Stimulated activated CD4-positive, alpha-beta T cell treated with anti-CD3 and anti-CD28 coated beads, Interleukin-1b, Interleukin-23, amount 100 ng/mL, for 1 hour (primary cell): ENCODE measurements around the gene FAM241B.
A peak's percentile ranks its signal among the peaks of the same experiment; 100 is the strongest.

ENCODE experiments used
- DNase-seq, 2 donors: peaks; one replicate each; pipeline ENCODE4 v3.0.0-alpha.2; 2020; ENCODE audit warnings: low read depth in 2 of 2

FAM241B gene, protein sequence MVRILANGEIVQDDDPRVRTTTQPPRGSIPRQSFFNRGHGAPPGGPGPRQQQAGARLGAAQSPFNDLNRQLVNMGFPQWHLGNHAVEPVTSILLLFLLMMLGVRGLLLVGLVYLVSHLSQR

DNA sequence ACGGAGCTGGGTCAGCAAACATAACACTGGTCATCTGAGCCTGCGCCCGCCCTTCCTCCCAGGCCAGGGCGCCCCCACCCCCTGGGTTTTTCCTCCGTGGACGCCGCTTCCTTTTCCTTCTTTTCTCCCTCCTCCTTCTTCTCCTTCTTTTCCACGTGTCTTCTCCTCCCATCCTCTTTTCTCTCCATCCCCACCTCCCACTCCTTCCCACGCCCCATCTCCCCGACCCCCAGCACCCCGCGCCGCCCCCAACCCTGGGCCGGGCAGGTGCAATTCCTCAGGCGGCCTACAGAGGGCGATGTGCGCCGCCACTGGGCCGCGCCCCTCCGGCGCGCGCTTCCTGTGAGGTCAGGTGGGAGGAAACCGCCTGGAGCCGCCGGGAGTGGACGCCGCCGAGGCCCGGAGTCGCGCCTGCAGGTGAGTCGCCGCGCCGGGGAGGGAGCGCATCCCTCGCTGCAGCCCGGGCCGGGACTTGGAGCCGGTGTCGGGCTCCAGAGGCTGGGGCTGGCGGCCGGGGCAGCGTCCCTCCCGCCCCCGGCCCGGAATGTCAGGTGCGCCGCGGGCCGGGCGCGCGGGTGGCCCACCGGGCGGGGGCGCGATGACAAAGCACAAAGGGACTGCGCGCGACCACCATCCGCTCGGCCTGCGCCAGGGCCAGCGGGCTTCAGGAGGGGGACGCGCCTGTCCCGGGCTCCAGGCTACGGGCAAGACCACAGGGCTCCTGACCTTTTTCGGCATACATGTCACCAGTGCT is at the start of gene FAM241B:
FAM241B (plus strand) TSS at position 351 of the 754 bp plus-strand sequence. CDS start 1,497 bp downstream, outside the sequence.
- DNase-seq, result peak; percentile 48 to 54

DNA sequence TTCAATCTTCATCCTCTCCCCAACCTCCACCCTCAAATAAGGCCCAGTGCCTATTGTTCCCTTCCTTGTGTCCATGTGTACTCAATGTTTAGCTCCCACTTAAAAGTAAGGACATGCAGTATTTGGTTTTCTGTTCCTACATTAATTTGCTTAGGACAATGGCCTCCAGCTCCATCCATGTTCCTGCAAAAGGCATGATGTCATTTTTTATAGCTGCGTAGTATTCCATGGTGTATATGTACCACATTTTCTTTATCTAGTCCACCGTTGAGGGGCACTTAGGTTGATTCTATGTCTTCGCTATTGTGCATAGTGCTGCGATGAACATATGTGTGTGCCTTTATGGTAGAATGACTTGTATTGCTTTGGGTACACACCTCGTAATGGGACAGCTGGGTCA is 49.6 kb upstream of the FAM241B start:
- DNase-seq, result no peak

DNA sequence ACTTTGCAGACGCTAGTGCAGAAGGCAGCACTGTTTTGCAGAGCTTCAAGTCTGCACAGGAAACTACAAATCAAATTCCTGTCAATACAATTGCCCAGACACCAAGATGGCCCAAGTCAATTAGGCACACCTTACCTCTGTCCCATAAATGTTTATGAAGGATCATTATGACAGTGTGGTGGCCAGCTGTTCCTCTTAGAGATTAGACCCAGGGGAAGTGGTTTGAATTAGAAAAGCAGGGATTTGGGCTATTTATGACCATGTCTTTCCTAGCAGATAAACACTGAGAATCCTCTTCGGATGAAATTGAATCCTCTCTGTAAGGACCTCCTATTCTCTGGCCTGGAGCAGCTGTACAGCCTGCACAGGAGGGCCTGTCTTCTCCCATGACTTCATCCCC is 46.9 kb upstream of the FAM241B start:
- no peak for DNase-seq

DNA sequence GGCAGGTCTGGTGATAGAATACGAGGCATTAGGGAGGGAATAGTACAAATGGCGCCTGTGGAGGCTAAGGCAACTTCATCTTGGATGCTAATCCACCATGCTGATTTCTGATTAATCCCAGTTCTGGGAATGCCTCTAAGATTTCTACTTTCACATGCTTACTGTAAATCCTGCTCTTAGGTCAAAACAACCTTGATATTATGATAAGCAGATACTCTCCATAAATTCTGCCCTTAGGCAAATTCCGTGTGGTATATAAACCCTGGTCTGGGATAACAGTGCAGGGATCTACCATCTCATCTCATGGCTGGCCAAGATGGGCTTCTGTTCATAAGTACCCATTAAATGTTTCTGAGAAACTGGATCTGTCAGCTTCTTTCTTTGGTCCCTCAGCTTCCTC is 45.4 kb upstream of the FAM241B start:
- no peak for DNase-seq

DNA sequence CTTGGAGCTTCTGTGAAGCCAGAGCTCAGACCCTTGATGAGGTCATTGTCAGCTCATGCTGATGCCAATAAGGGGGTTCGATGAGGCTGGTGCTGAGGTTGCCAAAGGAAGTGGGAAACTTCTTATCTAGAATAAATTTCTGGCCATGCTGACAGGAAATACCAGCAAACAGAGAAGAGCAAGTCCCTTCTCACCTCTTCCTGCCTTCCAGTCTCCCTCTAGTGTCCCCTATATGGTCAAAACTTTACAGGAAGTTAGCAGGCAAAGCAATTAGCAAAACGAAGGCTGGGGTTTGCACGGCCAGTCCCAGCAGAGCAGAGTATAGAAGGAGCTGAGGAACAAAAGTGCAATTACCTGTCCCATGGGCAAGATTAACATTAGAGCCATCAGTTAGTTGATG is 41.7 kb upstream of the FAM241B start:
- no peak for DNase-seq

DNA sequence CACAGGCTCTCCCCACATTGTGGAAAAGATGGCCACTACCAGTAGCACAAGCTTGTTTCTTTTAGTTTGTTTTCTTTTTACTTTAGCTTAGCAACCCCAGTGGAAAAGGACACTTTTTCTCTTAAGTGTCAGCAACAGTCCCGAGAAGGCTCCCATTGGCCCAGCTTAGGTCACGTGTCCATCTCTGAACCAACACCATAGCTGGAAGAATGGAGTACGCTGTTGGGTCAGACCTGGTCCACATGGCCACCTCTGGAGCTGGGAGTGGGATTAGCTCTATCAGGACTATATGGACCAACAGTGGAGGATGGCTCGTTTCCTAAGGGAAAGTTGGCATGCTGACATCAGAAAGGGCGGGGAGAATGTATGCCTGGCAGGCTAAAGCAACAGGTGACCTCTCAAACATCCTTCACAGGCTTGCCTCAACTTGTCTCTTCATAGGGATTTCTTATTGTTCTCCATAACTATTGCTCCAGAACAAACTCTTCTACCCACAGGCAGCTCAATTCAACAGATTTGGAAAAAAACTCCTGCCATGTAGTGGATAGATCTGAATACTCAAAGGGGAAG is 29.2 kb upstream of the FAM241B start:
- no peak for DNase-seq

DNA sequence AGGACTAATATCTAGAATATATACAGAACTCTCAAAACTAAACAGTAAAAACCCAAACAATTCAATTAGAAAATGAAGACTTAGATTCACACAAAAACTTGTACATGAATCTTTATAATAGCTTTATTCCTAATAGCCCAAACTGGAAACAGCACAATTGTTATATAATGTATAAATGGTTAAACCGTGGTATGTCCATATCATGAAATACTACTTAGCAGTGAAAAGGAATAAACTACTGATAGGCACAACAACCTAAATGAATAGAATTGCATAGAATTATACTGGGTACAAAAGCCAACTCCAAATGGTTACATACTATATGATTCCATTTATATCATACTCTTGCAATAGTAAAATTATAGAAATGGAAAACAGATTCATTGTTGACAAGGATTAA is 21.0 kb upstream of the FAM241B start:
- no peak for DNase-seq

DNA sequence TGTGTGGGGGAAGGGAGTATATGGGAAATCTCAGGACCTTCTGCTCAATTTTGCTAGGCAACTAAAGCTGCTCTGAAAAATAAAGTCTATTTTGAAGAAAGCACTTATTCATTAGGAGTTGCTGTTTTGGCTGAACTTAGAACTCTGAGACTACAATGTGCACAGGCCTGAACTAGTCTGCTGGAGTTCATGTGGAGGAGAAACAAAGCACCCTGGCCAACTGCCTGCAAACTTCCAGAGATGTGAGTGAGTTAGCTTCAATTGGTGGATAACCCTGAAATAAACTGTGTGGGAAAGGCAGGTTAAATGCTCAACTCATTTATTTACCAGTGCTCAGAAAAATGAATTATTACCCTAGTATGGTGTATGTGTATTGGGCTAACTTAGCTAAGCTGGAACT is 17.3 kb upstream of the FAM241B start:
- no peak for DNase-seq

DNA sequence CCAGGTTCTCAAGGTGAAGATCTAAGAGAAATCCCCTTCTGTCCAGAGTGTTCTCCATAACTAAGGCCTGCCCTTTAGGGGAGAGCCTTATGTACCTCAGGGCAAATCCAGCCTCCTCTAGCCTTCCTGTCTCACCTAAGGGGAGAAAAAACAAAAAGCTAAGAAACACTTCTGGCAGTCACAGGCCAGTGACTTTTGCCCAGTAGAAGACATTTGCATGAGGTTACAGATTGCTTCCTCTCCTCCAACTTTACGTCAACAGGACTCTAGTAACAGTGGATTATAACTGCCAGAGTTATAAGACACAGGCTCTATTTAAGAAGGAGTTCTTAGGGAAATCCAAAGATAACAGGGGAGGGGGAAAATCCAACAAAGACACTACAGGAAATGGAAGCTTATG is 15.9 kb upstream of the FAM241B start:
- DNase-seq, result no peak

DNA sequence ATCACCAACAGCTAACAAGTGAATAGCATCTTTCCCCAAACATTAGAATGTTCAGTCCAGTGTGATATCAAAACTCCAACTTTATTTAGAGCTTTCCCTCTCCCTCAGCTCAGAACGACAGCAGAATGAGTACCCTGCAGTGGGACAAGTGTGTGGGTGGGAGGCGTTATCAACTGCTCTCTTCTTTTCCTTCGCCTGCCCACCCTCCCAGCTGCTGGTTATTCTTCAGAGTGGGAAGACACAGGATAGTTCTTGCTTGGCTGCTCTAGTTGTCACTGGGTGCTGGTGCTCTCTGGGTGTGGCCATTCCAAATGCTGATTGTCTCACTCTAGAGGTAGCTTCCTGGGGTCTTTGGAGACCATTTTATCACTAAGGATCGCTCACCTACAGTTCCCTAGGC is 13.7 kb upstream of the FAM241B start:
- no peak for DNase-seq

DNA sequence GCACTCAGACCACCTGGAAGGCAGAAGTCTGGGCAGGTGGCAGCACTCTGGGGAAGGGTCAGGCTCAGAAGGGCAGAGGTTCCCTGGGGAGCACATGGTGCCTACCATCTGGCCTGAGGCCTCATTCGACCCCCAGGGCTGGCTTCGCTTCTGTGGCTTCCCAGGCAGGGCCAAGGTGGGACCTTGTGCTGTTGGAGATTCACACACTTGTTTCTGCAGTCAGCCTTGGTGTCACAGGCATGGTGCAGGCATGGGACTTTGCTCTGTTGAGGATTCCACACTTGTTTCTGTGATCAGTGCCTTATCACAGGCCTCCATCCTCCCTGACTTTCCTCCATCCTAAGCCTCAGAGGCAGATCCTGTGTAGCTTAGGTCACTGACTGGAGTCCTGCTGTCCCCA is 11.3 kb upstream of the FAM241B start:
- DNase-seq, result no peak

DNA sequence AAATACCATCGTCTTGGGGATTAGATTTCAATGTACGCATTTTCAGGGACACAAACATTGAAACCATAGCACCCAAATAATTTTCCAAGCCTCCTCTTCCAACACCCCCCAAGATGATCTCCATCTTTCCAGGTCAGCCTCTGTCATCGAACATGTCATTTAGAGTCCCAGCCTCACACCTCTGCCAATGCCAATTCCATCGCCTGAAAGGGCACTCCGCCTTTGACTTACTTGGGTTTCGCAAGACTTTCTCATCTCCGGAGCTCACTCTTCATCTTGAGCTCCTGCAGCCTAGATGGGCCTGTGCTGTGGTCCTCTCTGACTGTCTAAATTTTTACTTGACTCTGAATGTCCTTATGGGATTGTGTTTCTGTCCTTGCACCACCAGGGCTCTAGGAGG is 10.4 kb upstream of the FAM241B start:
- no peak for DNase-seq

DNA sequence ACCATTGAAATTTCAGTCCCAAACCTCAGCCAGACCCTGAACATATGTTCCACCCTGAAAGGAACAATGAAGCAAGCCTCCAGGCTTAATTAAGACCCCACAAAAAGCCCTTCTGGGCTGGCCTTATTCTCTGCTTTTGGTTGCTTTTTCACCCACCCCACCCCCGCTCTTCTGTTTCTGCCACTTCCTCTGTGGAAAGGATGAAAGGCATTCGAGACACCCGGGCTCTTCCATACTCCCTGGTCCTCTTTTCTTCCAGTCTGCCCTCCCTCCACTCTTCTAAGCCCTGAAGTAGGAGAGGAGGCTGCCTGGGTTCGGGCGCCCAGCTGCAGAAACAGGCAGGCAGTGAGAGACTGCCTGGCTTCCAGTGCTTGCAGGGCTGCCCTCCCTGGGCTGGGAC is 9.4 kb upstream of the FAM241B start:
- DNase-seq, result no peak

DNA sequence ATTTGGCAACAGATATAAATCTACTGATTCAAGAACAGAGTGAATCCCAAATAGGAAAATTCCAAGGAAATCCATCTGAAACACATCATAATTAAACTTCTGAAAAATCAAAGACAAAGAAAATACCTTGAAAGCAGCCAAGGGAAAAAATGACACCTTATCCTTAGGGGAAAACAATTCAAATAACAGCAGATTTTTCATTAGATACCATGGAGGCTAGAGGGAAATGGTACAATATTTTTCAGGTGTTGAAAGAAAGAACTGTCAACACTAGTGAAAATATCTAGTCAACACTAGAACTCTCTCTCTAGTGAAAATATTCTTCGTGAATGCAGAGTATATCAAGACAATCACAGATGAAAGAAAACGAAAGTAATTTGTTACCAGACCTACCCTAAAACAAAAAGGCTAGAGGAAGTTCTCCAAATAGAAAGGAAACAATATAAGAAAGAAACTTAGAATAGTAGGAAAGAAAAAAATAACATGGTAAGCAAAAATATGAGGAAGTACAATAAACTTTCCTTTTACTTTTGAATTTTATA is 5.7 kb upstream of the FAM241B start:
- DNase-seq, result no peak

DNA sequence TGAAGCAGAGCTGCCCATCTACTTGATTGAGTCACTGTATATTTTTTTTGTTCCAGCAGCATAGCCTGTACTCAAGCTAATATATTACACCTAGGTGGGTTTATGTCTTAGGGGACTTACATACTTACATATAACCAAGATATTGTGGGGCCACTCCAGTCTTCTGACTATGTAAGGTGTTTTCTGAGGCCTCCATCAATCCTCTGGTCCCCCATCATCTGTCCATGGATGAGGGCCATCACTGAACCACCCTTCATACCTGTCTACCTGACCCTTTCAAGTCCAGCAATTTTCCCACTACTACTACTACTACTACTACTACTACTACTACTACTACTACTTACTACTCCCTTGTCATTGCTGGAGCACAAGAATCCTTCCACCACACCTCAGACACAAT is 3.2 kb upstream of the FAM241B start:
- DNase-seq, result no peak

DNA sequence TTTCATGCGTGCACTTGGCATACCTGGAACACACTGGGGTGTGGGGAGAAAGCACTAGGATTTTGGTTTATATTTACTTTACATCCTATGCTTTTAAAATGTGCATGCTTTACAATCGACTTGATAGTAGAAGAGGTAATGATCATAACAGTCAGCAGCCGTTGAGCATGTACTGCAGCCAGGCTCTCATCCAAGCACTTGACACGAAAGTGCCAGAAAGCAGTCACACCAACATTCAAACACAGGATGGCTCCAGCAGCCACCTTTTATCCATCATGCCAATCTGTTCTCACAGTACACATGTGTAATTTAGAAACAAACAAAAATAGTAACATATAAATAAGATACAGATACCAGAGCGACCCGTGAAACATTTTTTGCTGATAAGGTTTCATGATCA is 1.2 kb upstream of the FAM241B start:
- no peak for DNase-seq

DNA sequence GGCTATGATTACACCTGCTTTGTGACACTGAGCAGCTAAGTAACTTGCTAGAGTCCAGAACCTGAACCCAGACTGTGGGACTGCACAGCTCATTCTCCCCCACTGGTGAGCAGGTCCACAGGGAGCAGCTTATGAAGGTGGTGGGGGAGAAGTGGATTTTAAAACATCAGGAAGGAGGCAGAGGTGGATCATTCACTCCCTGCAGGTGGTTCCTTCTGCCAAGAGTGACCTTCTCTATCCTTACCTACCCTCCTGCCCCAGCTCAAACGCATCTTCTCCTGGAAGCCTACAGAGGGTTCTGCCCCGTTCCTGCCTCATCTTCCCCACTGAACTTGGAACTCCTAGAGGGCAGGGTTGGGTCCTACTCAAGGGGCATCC is 539 bp upstream of the FAM241B start:
- no peak for DNase-seq

DNA sequence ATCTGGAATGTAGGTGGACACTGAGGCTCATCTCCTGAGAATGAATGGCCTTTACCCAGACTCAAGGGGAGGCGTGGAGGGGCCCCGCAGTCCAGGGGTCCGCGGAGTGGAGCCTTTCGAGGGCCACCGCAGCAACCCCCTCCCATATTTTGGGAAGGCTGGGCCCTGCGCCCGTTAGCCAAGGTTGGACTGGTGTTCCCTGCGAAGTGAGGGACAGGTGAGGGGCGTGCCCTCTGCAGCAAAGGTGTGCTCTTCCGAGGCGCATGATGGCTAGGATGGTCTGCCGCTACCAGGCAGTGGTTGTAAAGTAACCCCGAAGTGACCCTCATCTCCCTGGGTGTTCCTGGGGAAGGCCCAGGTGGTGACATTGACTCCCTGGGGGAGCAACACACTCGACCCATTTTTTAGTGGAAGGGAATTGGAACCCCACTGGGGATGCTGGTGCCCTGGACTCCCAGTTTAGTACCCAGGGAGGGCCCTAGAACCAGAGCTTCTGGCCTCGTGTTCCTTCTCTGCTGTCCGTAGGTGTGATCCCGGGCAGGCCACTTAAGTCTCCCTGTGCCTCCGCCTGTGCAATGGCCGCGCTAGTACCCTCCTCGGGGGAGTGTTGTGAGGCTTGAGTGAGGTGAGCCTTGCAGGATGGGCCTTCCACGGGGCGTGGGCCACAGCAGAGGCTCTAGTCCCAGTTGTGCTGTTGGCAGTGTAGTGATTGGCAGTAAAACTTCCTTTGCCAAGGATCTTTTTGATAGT is 779 bp downstream of the FAM241B start:
- no peak for DNase-seq

DNA sequence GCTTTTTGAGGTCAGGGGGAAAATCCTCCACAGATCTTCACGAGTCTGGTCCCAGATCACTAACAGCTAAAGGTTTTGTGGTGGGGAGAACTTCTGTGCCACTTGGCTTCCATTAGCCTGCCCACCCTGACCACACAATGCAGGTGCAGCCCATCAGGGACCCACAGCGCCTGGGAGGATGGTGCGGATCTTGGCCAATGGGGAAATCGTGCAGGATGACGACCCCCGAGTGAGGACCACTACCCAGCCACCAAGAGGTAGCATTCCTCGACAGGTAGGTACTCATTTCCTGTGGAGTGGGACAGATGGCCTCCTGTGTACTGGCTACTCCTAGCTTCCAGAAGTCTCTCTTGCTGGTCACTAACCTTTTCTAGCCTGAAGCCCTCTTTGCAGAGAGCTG is 1.5 kb downstream of the FAM241B start:
- no peak for DNase-seq

DNA sequence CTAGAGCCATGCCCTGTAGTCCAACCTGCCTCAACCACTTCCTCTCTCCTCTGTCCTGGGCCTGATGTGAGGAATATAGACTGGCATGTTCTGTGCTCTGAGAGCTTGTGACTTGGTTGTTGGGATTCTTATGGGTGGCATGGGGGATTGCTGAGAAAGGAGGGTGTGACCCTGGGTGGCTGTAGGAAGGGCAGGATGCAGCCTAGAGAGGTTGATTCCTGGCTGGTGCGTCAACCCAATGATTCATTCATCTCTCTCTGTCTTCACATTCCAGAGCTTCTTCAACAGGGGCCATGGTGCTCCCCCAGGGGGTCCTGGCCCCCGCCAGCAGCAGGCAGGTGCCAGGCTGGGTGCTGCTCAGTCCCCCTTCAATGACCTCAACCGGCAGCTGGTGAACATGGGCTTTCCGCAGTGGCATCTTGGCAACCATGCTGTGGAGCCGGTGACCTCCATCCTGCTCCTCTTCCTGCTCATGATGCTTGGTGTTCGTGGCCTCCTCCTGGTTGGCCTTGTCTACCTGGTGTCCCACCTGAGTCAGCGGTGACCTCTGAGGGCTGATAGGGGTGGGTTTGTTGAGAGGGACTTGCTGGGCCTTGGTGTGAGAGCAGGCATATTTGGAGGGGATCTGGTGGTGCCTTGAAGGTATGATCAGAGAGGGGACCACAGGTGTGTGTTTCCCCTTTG is 2.6 kb downstream of the FAM241B start:
- DNase-seq, result no peak

DNA sequence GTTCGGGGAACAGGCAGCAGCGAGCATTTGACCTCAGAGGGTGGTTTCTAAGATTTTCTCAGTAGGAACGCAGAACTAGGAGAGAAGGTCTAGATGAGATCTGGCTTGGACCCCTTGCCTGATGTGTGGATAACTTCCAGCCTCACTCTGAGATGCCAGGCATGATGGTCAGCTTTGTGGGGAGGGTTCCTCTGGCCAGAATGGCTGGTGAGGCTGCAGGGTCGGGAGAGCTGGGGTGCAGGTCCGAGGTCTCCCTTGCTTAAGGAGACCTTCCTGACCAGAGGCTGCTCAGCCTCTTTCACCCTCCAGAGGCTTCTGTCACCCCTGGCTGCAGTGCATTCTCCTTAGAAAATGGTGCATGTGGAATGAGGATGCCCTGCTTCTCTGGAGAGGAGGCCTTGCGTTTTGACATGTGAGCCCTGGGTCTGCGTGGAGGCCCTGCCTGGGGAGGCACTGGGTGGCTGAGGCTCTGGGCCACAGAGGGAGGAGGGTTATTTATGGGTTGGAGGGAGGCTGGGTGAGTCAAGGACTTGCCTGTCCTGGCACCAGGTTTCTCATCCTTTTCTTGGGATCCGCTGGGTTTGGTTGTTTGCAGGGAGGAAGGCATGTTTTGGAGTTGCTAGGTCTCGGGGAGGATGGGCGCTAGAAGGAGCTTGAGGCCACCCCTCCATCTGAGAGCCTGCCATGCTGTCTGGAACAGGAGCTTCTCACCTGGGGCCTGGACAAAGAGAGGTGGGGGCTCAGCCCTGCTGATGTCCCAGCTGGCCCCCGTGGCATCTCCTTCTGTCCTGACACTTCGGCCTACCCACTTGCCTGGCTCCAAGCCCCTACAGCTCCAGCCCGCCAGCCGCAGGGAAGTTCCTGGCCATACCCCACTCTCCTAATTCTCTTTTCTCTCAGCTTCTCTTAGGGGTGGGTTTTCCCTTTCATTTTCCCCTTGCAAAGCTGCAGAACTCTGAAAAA is 3.9 kb downstream of the FAM241B start:
- DNase-seq, result no peak
